Neural cell (in vitro differentiated cells): ENCODE results near the gene FOXO6. TPM values are rescaled to one million over a fixed set of nuclear protein-coding genes. Genes with fewer than 3 reads are reported as not detected.

Experiments used
- H2AFZ ChIP-seq: fragments of 200-600, 300-800 bp; sonication (generic), shearing (Covaris generic); 2 replicates; pipeline ENCODE4 v1.6.0; 2014; ENCODE audit warnings: low read depth, mild to moderate bottlenecking, antibody characterized with exemption, low read length, moderate library complexity
- H3F3A ChIP-seq: fragments of 200-600 bp; shearing (Covaris generic); 2 replicates; pipeline ENCODE4 v1.6.1; 2016; ENCODE audit warnings: mild to moderate bottlenecking, moderate library complexity, mixed read lengths, antibody characterized with exemption, low read length; ENCODE audit not compliant: insufficient read depth, poor library complexity, severe bottlenecking
- H3K27ac ChIP-seq: fragments of 200-600, 300-800 bp; sonication (generic), shearing (Covaris generic); 2 replicates; pipeline ENCODE4 v1.5.1; 2014; ENCODE audit warnings: mild to moderate bottlenecking, low read length, moderate library complexity
- H3K27me3 ChIP-seq: fragments of 300-800, 200-600 bp; sonication (generic), shearing (Covaris generic); 2 replicates; pipeline ENCODE4 v1.6.0; 2014; ENCODE audit warnings: mild to moderate bottlenecking, low read depth, low read length, moderate library complexity; ENCODE audit not compliant: insufficient read depth
- H3K36me3 ChIP-seq: fragments of 300-800, 200-600 bp; sonication (generic), shearing (Covaris generic); 2 replicates; pipeline ENCODE4 v1.5.1; 2014; ENCODE audit warnings: mild to moderate bottlenecking, antibody characterized with exemption, low read length, moderate library complexity; ENCODE audit not compliant: insufficient read depth
- H3K4me2 ChIP-seq: fragments of 300-800, 200-600 bp; sonication (generic), shearing (Covaris generic); 2 replicates; pipeline ENCODE4 v1.6.0; 2014; ENCODE audit warnings: mild to moderate bottlenecking, low read length
- H3K4me3 ChIP-seq: fragments of 300-800, 200-600 bp; sonication (generic), shearing (Covaris generic); 2 replicates; pipeline ENCODE4 v1.5.1; 2014; ENCODE audit warnings: mild to moderate bottlenecking, low read length, moderate library complexity
- H3K79me2 ChIP-seq: fragments of 200-600 bp; shearing (Covaris generic); replicated peaks from 2 replicates; pipeline ENCODE4 v1.6.0; 2014; ENCODE audit warnings: mild to moderate bottlenecking, low read length, moderate library complexity; ENCODE audit not compliant: insufficient read depth
- H3K9ac ChIP-seq: fragments of 300-800, 200-600 bp; sonication (generic), shearing (Covaris generic); 2 replicates; pipeline ENCODE4 v1.6.1; 2016; ENCODE audit warnings: mild to moderate bottlenecking, low read length, mixed read lengths
- H3K9me2 ChIP-seq: fragments of 200-600 bp; shearing (Covaris generic); 2 replicates; pipeline ENCODE4 v1.6.1; 2016; ENCODE audit warnings: mild to moderate bottlenecking, low read length, mixed read lengths; ENCODE audit not compliant: insufficient read depth
- H3K9me3 ChIP-seq: fragments of 200-600, 300-800 bp; sonication (generic), shearing (Covaris generic); 2 replicates; pipeline ENCODE4 v1.6.1; 2016; ENCODE audit warnings: mild to moderate bottlenecking, mixed run types, low read length, moderate library complexity, mixed read lengths
- H4K20me1 ChIP-seq: fragments of 200-600 bp; shearing (Covaris generic); 2 replicates; pipeline ENCODE4 v1.6.1; 2016; ENCODE audit warnings: mild to moderate bottlenecking, mixed run types; ENCODE audit not compliant: insufficient read depth
- CTCF ChIP-seq: fragments of 450-650 bp; IDR thresholded peaks from 2 replicates; pipeline ENCODE4 v1.5.1; 2014; ENCODE audit warnings: antibody characterized with exemption, mild to moderate bottlenecking, moderate library complexity; ENCODE audit not compliant: poor library complexity, severe bottlenecking
- EP300 ChIP-seq: fragments of 450-650 bp; conservative IDR thresholded peaks from 2 replicates; pipeline ENCODE4 v1.6.1; 2014; ENCODE audit warnings: antibody characterized with exemption, mild to moderate bottlenecking, moderate library complexity; ENCODE audit not compliant: poor library complexity, severe bottlenecking
- EZH2 ChIP-seq: fragments of 200-600, 300-800 bp; shearing (Covaris generic), sonication (generic); IDR thresholded peaks from 2 replicates; pipeline ENCODE4 v1.6.1; 2014; ENCODE audit warnings: antibody characterized with exemption, low read length, borderline replicate concordance, mild to moderate bottlenecking; ENCODE audit not compliant: insufficient read depth, poor library complexity, severe bottlenecking
- MXI1 ChIP-seq: fragments of 450-650 bp; conservative IDR thresholded peaks from 2 replicates; pipeline ENCODE4 v1.6.1; 2014; ENCODE audit warnings: antibody characterized with exemption, mild to moderate bottlenecking; ENCODE audit not compliant: poor library complexity, severe bottlenecking
- POLR2AphosphoS5 ChIP-seq: IDR thresholded peaks from 2 replicates; pipeline ENCODE4 v1.6.1; 2012
- RAD21 ChIP-seq: fragments of 450-650 bp; conservative IDR thresholded peaks from 2 replicates; pipeline ENCODE4 v1.6.1; 2014; ENCODE audit warnings: antibody characterized with exemption, mild to moderate bottlenecking, moderate library complexity
- REST ChIP-seq: IDR thresholded peaks from 2 replicates; pipeline ENCODE4 v1.6.1; 2012; ENCODE audit warnings: borderline replicate concordance
- SMC3 ChIP-seq: fragments of 450-650 bp; conservative IDR thresholded peaks from 2 replicates; pipeline ENCODE4 v1.6.1; 2014; ENCODE audit warnings: antibody characterized with exemption, mild to moderate bottlenecking, moderate library complexity; ENCODE audit not compliant: poor library complexity
- TAF1 ChIP-seq: IDR thresholded peaks from 2 replicates; pipeline ENCODE4 v1.6.1; 2012; ENCODE audit warnings: low read depth
- polyA plus RNA-seq: library from polyadenylated mRNA; depleted of rRNA; stranded (reverse); fragments of >200 nt; gene quantifications from 2 replicates; pipeline ENCODE4 v1.2.3, GENCODE V29; 2014

The FOXO6 gene
- polyA plus RNA-seq, 1 donor from 2014 or later = 0.59 TPM

- H3K36me3 ChIP-seq = no peaks in the 10 kb centered on the region
- no peak for TF ChIP-seq CTCF
- H3K79me2 ChIP-seq = no peaks in the 10 kb centered on the region
- no peak overlapping the region for H3K9ac ChIP-seq
- no peaks in the 10 kb centered on the region for H3K27me3 ChIP-seq
- no peak overlapping the region for H2AFZ ChIP-seq
- no peaks in the 10 kb centered on the region for H3K9me3 ChIP-seq
- H3K4me2 ChIP-seq = no peak overlapping the region
- H4K20me1 ChIP-seq = no peaks in the 10 kb centered on the region
- no peaks in the 10 kb centered on the region for H3K9me2 ChIP-seq
- H3F3A ChIP-seq = no peaks in the 10 kb centered on the region
- no peak overlapping the region for H3K4me3 ChIP-seq
- no peak overlapping the region for H3K27ac ChIP-seq
These were observed 9.7 kb upstream of the FOXO6 start for GRCh38 chr1:41351262-41352151.

GRCh38 chr1:41353744-41354143 is 7.5 kb upstream of the FOXO6 start:
- no peaks in the 10 kb centered on the region for H4K20me1 ChIP-seq
- H3K27me3 ChIP-seq = no peaks in the 10 kb centered on the region
- no peak overlapping the region for H3K27ac ChIP-seq
- H3K9me3 ChIP-seq = no peaks in the 10 kb centered on the region
- TF ChIP-seq REST (no peak), EZH2 (no peak), SMC3 (no peak), POLR2AphosphoS5 (no peak), TAF1 (no peak), RAD21 (no peak), MXI1 (no peak), CTCF (no peak), EP300 (no peak)
- H3K9me2 ChIP-seq = no peaks in the 10 kb centered on the region
- no peaks in the 10 kb centered on the region for H3K36me3 ChIP-seq
- H3K4me2 ChIP-seq = no peak overlapping the region
- H3F3A ChIP-seq = no peaks in the 10 kb centered on the region
- H3K9ac ChIP-seq = no peak overlapping the region
- no peak overlapping the region for H3K4me3 ChIP-seq
- H3K79me2 ChIP-seq = no peaks in the 10 kb centered on the region
- no peak overlapping the region for H2AFZ ChIP-seq
